Heart left ventricle (tissue), 16 donors: Measurements from ENCODE around the gene CKLF. TPM values are rescaled to one million over a fixed set of nuclear protein-coding genes. Genes with fewer than 3 reads are reported as not detected.
A peak's percentile ranks its signal among the peaks of the same experiment; 100 is the strongest.

ENCODE experiments used
- ATAC-seq, 4 donors: fragments of 200-7000 bp; cut with Tn5 transposase; one replicate each; pipeline ENCODE4 v1.9.1; 2020 to 2022; ENCODE audit warnings: moderate library complexity in 4 of 4, mild to moderate bottlenecking in 3 of 4, moderate number of reproducible peaks in 1 of 4
- DNase-seq, 5 donors: peaks; one replicate each; pipeline ENCODE4 v3.0.0-alpha.2; 2020
- H3K27ac ChIP-seq, 12 donors: fragments of 200-600 bp; sonication (generic) in 4 of 12; one replicate each; pipeline versions ENCODE4 v1.5.0 to v1.8.0; 2016 to 2022; ENCODE audit warnings: mild to moderate bottlenecking in 2 of 12
- H3K27me3 ChIP-seq, 9 donors: fragments of 200-600 bp; sonication (generic) in 2 of 9; one replicate each; pipeline versions ENCODE4 v1.5.1 to v1.8.0; 2016 to 2022; ENCODE audit warnings: mild to moderate bottlenecking in 3 of 9
- H3K36me3 ChIP-seq, 9 donors: fragments of 200-600 bp; sonication (generic) in 2 of 9; one replicate each; pipeline versions ENCODE4 v1.5.0 to v1.8.0; 2018 to 2022; ENCODE audit warnings: mild to moderate bottlenecking in 2 of 9
- H3K4me1 ChIP-seq, 12 donors: fragments of 200-600 bp; sonication (generic) in 4 of 12; one replicate each; pipeline versions ENCODE4 v1.5.0 to v1.8.0; 2016 to 2022; ENCODE audit warnings: mild to moderate bottlenecking in 3 of 12
- H3K4me3 ChIP-seq, 12 donors: fragments of 200-600 bp; sonication (generic) in 4 of 12; one replicate each; pipeline versions ENCODE4 v1.5.0 to v1.8.0; 2017 to 2022; ENCODE audit warnings: mild to moderate bottlenecking in 9 of 12, moderate library complexity in 4 of 12
- H3K9me3 ChIP-seq, 12 donors: fragments of 200-600 bp; sonication (generic) in 4 of 12; one replicate each; pipeline versions ENCODE4 v1.5.0 to v1.8.0; 2016 to 2022; ENCODE audit warnings: mild to moderate bottlenecking in 1 of 12
- CTCF ChIP-seq, 12 donors: fragments of 200-600 bp; sonication (generic) in 4 of 12; IDR thresholded peaks; one replicate each; pipeline versions ENCODE4 v1.5.0 to v1.8.0; 2018 to 2022; ENCODE audit warnings: antibody characterized with exemption in 12 of 12, mild to moderate bottlenecking in 5 of 12
- POLR2A ChIP-seq, 2 donors: fragments of 450-650 bp; IDR thresholded peaks; one replicate each; pipeline ENCODE4 v1.6.1; 2017; ENCODE audit warnings: antibody characterized with exemption in 2 of 2, mild to moderate bottlenecking in 2 of 2, moderate library complexity in 2 of 2
- WGBS, 4 donors: extraction: QIAGEN DNeasy Blood & Tissue Kit in 2 of 4; methylation state at CpG; one replicate each; pipeline versions ENCODE4 v1.1.5 to v1.1.7; 2013 to 2018; 5-methylcytosine and 5-hydroxymethylcytosine counted together
- intact Hi-C, 10 donors: fragments of 100-400 bp; cut with DNase I; formaldehyde crosslinking; loops; one replicate each; pipeline versions ENCODE4 v1.11.1 to v1.14.2; 2022
- long read RNA-seq, 3 donors: library from polyadenylated mRNA; unstranded; transcript quantifications; one replicate each; pipeline ENCODE4 v2.0.0, GENCODE V29; 2020 to 2021
- polyA plus RNA-seq, 2 donors: library from polyadenylated mRNA; stranded (reverse); fragments of 200-250 nt; gene quantifications; one replicate each; pipeline ENCODE4 v1.2.3, GENCODE V29; 2013
- total RNA-seq, 9 donors: library from RNA; depleted of rRNA in 2 of 9; stranded (reverse); fragments of >200 nt in 2 of 9; fragmentation: NEBNext Ultra II Directional in 3 of 9; extraction: Animal tissue kit (Norgen Biotek cat#: 25700) in 3 of 9; gene quantifications; one replicate each; pipeline versions ENCODE4 v1.1.0 to v1.2.4, GENCODE V29; 2016 to 2023
- donor health status: ischemic (EF 13 %, LVEDD 7.1; RV severe dilation, severe dysfunction).
- donor health status: healthy with polysubstance abuse.
- donor health status: DM: no; HTN: yes; CAD: no.
- donor health status: DM: no; HTN: no; CAD: no.
- donor health status: ischemic (EF 25% LVEDD 6.9; RV normal size, moderate dysfunction).
- donor health status: ischemic (EF 25% LVEDD 5.7; RV mildly dilated, moderate dysfunction).
- donor health status: healthy.
- donor health status: DM: yes; HTN: yes; CAD: no.
- donor health status: ischemic (EF 35%, LVEDD 5.7; RV mildly dilated, moderate dysfunction).
- donor health status: nonischemic (EF 11% LVEDD 7.7; RV severe dilation, severe dysfunction).
- donor health status: DM: yes; HTN: yes; CAD: no.
- donor health status: PGD.
- donor health status: ischemic (EF 29% LVEDD 5.4; RV normal size, mild dysfunction).
- donor health status: nonischemic (EF 23%, LVEDD 6.1; RV moderate dilation, normal function).

The CKLF gene
- total RNA-seq (10 to 100 TPM in 2 of 9 donors, 1 to 10 TPM in 7; 4.1 to 28.9 (median 6.4) TPM), polyA plus RNA-seq (10 to 100 TPM in 1 of 2 donors, 1 to 10 TPM in 1; 4.9 to 18.8 TPM)
- long read RNA-seq, donor 1, partial matches to known transcripts, result 2 of 4 reads
- long read RNA-seq, donor 1, other reads (novel, unspliced or antisense), result 1 of 4 reads
- long read RNA-seq, donor 2, partial matches to known transcripts, result 0 of 1 reads
- long read RNA-seq, donor 2, other reads (novel, unspliced or antisense), result 0 of 1 reads
- long read RNA-seq, donor 3, partial matches to known transcripts, result 0 of 3 reads
- long read RNA-seq, donor 3, other reads (novel, unspliced or antisense), result 1 of 3 reads

- Histone ChIP-seq H3K27me3 (no peaks in the 10 kb centered on the region), H3K9me3 (no peaks in the 10 kb centered on the region), H3K27ac (peak within 1 kb of the TSS; percentile 84 to 99 (median 93)), H3K36me3 (peaks cover 0 to 14% (median 0%) of the 10 kb centered on the region in 9 donors), H3K4me3 (peak within 1 kb of the TSS; percentile 49 to 78 (median 64)), H3K4me1 (peaks cover 0 to 81% (median 45%) of the 10 kb centered on the region in 12 donors)
- ATAC-seq (peak; percentile 77 to 91 (median 84)), DNase-seq (peak; percentile 88 to 96 (median 91))
- peak in 1 of 2 donors; percentile 77 for TF ChIP-seq POLR2A (IDR thresholded peaks at IDR 0.05)
- TF ChIP-seq CTCF (IDR thresholded peaks at IDR 0.05), result no peak
- intact Hi-C loops, result loop anchor here in 8 of 10 donors (2.0 to 10.0 kb wide), 10 partner anchors 35 to 190 kb away; partner anchors contain the start of gene CMTM3 (in 4 of the 8)
- 7 to 11% (median 8%) methylated on average over 60 to 63 of the region's 63 CpGs for WGBS, 4 donors
These were observed at the start of gene CKLF for GRCh38 chr16:66552286-66553177. Gene CKLF, plus strand, starts transcription at chr16:66552576. Its CDS starts 140 bp downstream, at chr16:66552716.

GRCh38 chr16:66503030-66503429 lies 49.3 kb upstream of the CKLF start:
- Histone ChIP-seq H3K27me3 (no peaks in the 10 kb centered on the region), H3K4me1 (peaks cover 0 to 24% (median 11%) of the 10 kb centered on the region in 12 donors), H3K27ac (peak overlapping the region in 4 of 12 donors; percentile 1 to 44 (median 16)), H3K36me3 (peaks cover 0 to 4% (median 0%) of the 10 kb centered on the region in 9 donors), H3K9me3 (no peaks in the 10 kb centered on the region), H3K4me3 (no peak overlapping the region)
- TF ChIP-seq POLR2A (IDR thresholded peaks at IDR 0.05), result no peak
- 60 to 78% (median 71%) methylated on average over 2 of the region's 2 CpGs for WGBS, 4 donors
- intact Hi-C loops, result no loop called here
- ATAC-seq (peak; percentile 94 to 97 (median 95)), DNase-seq (peak in 3 of 5 donors; percentile 40 to 65 (median 49))

- TF ChIP-seq CTCF (IDR thresholded peaks at IDR 0.05), result no peak
- TF ChIP-seq POLR2A (IDR thresholded peaks at IDR 0.05), result no peak
- Histone ChIP-seq H3K4me1 (peaks cover 0 to 30% (median 14%) of the 10 kb centered on the region in 12 donors), H3K36me3 (peaks cover 0 to 9% (median 0%) of the 10 kb centered on the region in 9 donors), H3K4me3 (no peak overlapping the region), H3K9me3 (no peaks in the 10 kb centered on the region), H3K27me3 (no peaks in the 10 kb centered on the region), H3K27ac (peak overlapping the region in 2 of 12 donors; percentile 27 to 44)
- DNase-seq (no peak), ATAC-seq (no peak)
- 92 to 97% (median 95%) methylated on average over 3 of the region's 3 CpGs for WGBS, 4 donors
- intact Hi-C loops, result no loop called here
These were observed 48.8 kb upstream of the CKLF start for GRCh38 chr16:66503612-66504011.

GRCh38 chr16:66507731-66508239 lies 44.6 kb upstream of the CKLF start:
- peaks cover 4 to 55% (median 35%) of the 10 kb centered on the region in 12 donors for H3K4me1 ChIP-seq
- no peak overlapping the region for H3K4me3 ChIP-seq
- peak overlapping the region in 5 of 12 donors; percentile 8 to 62 (median 18) for H3K27ac ChIP-seq
- intact Hi-C loops, result no loop called here
- WGBS, 4 donors, result 86 to 95% (median 88%) methylated on average over 4 of the region's 4 CpGs
- no peak for DNase-seq
- H3K36me3 ChIP-seq, result peaks cover 0 to 22% (median 0%) of the 10 kb centered on the region in 9 donors
- no peaks in the 10 kb centered on the region for H3K27me3 ChIP-seq
- no peaks in the 10 kb centered on the region for H3K9me3 ChIP-seq
- TF ChIP-seq POLR2A (IDR thresholded peaks at IDR 0.05) (no peak), CTCF (IDR thresholded peaks at IDR 0.05) (no peak)
- ATAC-seq, result no peak
